ENCODE measurements around the gene AEN.

AEN gene

DNA sequence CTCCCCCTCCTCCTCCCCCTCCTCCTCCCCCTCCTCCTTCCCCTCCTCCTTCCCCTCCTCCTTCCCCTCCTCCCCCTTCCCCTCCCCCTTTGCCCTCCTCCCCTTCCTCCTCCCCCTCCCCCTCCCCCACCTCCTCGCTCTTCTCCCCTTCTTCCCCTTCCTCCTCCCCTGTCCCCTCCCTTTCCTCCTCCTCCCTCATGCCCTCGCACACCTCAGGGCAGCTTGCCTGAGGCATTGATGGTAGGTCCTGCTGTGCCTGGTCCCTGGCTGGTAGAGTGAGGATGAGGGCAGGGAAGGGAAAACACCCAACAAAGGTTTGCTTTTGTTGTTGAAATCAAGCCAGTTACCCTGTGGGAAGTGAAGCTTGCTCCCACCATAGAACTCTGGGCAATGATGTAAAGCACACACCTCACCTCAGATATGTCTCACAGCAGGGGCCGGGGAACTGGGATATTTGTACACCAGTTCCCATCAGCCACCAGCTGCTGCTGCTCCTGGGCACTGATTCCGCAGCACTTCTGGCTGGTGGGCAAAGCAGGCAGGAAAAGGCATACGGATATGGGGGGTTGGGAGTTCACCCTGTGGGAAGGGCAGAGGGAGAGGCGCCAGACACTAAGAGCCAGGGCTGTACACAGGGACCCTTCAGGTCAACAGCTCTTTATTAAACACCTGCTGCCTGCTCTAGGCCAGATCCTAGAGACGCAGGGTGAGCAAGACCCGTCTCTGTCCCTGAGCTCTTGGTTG, 31.5 kb downstream of the AEN start:
- DNase-seq, result no peak

DNA sequence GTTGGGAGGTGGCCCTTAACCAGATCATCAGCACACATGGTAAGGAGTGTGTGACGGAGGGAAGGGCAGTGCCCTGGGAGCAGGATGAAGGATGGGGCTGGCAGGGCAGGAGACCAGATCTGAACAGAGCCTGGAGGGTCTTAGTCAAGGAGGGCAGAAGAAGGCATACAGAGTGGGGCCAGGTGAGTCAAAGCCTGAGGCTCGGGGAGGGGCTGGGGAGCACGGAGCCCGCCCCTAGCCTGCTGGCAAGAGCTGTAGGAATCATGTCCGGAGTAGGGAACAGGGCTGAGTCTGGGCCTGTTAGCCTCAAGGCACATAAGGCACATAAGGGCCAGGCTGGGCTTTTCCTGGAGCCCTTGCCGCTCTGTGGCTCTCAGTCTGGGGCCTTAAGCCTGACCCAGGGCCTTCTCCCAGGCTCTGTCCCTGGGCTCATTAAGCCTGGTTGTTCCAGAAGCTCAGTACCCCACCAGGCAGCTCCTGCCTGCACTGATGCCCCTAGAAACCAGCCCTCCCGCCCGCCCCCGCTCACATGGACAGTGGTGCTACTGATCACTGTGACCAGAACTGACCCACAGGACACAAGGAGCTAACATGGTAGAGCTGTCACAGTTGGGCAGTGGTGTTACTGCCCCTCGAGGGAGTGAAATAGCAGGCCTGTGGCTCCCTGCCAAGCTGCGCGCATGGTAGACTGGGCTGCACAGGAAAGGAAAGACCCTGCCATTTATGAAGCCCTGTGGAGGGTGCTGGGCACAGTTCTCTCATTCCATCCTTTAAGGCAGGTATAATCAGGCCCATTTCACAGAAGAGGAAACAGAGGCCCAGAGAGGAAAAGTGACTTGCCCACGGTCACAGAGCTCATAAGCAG, 32.3 kb downstream of the AEN start:
- no peak for DNase-seq

DNA sequence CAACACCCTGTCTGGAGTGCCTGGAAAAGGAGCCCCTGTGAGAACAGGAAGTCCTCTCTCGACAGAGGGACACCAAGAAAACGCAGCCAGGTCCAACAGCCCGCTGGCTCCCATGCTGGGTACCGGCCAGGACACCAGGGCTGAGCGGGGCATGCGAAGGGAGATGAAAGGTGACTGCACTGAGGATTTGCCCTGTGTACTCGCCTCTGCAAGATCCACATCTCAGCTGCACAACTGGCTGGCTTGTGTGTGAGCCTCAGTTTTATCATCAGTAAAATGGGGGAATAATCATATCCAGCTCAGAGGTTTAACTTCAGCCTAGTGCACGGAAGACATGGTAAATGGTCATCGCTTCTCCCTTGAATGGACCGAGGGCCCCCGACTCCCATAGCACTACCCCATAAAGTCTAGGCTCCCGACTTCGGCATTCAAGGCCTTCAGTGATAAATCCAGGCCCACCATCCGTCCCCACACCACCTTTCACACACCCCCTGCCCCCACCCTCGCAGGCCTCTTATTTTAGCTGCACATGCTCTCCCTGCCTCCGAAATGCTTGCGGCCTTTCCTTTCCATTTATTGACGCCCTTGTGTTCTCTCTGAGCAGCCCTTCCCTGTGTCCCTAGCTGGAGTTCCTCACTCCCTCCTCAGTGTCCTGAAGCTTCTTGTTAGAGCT, 33.4 kb downstream of the AEN start:
- DNase-seq, result no peak

DNA sequence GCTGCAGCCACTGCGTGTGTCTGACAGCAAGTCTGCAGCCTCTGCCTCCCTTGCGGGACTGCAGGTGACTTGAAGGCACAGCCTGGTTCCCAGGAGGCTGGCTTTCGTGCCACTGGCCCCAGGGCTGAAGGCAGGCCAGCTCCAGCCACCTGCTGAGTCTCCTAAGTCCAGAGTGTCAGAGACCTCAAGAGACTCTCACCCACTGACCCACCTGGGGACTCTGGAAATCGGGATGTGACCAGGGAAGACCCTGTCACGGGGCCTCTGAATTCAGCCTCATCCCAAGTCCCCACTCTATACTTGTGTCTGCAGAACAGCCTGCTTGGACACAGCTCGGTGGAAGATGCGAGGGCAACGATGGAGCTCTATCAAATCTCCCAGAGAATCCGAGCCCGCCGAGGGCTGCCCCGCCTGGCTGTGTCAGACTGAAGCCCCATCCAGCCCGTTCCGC, 34.0 kb downstream of the AEN start:
- DNase-seq, result no peak

DNA sequence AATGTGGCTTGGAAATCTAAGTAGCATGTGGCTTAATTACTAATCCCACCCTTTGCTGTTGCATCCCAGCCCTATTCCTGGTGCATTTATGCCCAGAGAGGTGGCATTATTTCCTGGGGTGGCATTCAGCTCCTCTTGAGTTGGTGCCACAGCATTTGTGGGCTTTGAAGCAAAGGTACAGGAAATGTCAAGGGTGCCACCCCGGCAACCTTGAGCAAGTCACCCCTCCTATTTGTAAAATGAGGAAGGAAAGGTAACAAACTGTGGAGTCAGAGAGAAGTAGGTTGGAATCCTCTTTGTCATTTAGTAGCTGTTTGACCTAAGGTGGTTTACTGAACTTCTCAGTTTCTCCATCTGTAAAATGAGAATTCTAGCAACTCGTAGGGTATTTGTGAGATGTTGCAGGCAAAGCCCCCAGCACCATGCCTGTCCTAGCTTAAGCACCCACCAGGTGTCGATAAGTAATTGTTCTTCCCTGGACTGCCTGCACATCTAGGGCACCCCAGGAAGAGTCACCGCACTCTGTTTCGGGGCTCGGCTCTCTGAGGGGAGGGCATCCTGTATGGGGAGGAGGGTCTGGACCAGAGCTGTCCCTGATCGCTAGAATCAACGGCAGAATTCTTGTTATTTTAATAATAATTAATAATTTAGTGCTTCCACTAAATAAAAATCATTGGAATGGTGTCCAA, 34.8 kb downstream of the AEN start:
- no peak for DNase-seq

DNA sequence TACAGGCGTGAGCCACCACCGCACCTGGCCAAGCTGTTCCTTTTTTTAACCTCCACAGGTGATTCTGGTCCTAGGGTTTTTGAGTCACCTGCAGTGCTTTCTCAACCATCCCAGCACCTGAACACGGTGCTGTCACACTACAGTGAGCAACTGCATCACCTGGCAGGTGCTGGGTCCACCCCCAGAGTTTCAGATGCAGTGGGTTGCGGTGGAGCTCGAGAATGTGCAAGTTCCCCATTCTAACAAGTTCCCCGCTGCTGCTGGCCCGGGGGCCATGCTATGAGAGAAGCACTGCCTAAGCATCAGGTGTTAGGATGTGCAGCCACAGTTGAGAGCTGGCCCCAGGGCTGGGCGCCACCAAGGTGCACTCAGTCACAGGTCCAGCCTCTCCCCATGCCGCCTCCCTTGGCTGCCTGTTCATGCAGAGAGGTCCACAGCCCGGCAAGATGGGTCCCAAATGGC, 35.7 kb downstream of the AEN start:
- DNase-seq, result no peak

DNA sequence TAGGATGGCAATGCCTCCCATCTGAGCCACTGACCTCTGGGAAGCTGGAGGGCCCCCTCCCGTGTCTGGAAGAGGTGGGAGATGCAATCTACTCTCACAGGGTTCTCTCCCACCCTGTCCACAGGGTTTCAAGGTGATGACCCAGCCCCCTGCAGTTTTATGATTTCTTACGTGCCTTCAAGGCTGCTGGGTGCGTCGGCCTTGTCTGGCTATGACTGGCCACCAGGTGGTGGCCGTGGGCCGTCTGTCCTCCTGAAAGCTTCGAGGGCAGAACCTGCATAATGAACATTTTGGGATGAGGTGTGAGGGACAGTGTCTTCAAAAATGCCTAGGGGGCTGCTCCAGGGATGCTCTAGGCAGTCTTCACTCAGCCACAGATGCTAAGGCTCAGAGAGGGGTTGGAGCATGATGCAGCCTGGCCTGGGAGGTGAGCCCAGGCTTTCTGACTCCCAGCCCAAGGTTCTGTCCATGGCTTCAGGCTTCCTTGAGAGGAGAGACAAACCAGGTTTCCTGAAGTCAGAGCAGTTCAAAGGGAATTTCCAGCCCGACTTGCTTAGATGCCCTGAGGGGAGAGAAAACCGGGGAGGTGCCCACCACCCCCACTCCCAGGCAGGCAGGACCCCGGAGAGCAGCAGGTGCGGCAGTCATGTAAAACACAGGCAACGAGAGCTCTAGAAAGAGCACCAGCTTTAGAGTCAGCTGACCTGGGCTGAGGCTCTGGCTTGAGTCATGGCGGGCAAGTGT, 36.4 kb downstream of the AEN start:
- no peak for DNase-seq

DNA sequence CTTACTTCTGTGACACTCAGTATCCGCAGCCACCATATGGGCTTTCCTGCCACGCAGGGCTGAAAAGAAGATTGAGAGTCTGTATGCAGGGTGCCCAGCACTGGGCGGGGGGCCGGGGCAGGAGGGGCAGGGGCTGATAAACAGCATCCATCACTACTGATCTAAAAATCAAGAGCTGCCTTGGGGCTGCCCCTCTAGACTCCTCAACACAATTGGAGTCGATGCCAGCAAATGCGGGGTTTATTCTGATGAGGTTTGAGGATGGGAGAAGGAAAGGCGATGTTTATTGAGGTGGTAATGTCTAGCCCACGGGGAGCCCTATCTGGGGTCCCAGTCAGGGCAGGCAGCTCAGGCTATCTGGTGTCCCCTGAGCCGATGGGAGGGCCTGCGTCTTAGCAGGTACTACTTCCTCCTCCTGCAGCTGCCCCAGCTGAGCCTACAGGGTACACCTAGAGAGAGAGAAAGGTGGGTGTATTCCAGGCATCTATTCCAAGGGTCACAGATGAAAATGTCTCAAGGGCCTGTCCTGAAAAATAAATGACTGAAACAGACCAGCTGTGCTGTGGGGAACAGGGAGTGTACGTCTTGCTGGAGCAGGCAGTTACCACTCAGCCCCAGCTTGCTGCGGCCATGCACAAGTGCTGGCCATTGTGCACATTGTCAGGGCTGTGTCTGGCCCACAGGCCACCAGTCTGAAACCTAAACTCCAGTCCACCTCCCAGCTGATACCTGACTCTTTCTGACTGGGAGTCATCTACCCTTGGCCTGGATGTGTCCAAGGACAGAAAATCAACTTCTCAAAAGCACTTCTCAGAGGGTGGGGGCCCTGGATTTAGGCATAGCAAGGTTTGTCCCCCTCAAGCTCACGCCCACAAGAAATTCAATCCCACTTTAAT, 37.2 kb downstream of the AEN start:
- no peak for DNase-seq

DNA sequence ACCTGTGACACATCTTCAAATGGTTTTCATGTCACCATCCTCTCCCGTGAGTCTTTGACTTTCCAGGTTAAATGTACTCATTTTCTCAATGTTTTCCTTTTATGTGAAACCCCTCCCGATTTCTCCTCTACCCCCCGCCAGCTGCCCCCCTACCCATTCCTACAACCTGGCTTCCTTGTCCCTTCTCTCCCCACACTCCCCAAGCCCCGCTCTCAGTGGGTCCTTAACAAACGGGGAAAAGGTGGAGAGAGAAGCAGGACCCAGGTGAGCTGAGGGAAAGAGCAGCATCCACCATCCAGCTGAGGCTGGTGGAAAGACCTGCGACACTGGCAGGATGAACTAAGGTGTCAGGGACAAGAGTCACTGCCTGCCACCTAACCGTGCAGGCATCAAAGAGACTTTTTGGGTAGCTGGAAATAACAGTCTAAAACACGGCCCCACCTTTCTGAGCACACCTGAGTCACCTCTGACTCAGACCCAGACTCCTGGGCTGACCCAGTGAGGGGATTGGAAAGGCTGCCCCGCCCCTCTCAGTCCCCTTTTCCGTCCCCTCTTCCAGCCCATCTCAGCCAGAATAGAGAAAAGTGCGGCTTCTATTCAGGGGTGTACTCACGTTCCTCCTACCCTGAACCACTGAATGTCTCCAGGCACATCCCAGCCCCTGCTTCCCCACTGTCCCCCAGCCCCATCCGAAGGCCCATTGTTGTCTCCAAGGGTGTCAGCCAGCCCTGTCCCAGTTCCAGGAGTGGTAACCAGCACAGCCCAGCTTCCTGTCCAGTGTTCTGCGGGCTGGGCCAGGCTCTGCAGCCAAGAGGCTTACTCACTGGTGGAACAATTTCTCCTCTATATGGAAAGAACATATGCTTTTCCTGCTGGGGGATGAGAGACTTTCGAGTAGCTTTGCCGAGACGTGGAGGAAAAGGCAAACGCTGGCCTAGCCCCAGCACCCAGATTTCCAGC, 38.1 kb downstream of the AEN start:
- no peak for DNase-seq

DNA sequence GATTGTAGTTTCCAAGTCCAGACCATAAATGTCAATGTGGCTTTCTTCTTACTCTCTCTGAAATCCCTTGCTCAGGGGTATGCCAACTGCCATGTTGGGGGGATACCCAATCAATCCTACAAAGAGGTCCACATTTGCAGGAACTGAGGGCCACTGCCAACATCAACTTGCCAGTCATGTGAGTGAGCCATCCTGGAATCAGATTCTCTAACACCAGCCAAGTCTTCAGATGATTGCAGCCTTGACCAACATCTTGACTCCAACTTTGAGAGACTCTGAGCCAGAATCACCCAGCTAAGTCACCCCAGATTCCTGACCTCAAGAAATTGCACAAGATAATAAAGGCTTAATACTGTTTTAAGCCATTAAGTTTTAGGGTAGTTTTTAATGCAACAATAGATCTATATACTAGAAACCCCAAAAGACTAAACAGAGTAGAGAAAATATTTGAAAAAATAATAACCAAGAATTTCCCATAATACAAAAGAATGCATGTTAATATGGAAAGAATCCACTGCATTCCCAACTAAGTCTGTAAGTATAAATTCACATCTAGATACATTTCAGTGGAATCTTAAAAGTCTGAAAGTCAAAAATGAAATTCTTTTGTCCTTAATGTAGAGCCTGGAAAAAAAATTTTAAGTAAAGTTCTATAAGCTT, 40.0 kb downstream of the AEN start:
- no peak for DNase-seq

DNA sequence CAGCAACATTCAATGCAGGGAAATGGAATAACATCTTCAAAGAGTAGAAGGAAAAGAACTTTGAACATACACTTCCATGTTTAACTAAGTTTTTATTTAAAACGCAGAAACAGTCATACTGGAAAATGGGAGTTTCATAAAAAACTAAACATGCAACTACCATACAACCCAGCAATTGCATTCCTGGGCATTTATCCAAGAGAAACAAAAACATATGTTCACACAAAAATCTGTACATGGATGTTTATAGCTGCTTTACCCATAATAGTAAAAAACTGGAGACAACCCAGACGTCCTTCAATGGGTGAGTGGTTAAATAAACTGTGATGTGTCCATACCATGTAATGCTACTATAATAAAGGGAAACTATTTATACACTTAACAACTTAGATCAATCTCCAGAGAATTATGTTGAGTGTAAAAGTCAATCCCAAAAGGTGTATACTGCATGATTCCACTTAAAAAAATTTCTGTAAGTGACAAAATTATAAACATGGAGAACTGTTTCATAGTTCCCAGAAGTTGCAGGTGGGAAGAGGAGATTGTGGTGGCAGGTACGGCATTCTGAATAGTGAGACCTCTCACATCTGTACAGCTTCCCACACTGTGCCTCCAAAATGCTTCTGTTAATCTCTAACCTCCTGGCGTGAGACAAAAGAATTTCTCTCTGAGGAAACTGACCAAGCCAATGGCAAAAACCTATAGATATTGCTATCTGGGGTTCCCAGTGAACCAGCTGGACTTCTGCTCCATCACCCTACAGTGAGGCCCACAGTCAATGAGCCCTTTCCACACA, 40.8 kb downstream of the AEN start:
- no peak for DNase-seq

DNA sequence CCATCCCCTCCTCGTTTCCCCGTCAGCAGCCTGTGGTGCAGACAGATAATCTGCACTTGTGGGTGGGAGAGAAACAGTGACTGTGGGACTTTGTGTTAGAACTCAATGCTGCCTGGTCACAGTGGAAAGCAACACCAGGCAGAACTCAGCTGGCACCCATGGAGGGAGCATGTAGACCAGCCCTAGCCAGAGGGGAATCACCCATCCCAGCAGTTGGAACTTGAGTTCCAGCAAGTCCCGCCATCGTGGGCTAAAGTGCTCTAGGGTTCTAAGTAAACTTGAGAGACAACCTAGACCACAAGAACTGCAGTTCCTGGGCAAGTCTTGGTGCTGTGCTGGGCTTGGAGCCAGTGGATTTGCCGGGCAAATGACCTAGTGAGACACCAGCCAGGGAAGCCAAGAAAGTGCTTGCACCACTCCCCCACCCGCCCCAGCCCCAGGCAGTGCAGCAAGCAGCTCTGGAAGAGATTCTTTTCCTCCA, 42.0 kb downstream of the AEN start:
- no peak for DNase-seq

DNA sequence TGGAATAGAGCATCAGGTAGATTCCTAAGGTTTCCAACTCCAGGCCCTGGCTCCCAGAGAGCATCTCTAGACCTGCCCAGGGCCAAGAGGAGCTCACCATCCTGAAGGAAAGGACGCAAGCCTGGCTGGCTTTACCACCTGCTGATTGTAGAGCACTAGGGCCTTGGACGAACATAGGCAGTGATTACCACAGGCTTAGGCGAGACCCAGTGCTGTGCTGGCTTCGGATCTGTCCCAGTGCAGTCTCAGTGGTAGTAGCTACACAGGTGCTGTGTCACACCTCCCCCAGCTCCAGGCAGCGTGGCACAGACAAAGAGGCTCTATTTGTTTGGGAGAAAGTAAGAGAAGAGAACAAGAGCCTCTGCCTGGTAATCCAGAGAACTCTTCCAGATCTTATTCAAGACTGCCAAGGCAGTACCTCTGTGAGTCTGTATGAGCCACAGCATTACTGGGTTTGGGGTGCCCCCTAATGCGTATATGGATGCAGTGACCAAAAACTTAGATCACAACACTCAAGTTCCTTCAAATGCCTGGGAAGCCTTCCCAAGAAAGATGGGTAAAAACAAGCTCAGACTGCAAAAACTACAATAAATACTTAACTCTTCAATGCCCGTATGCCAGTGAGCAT, 43.1 kb downstream of the AEN start:
- no peak for DNase-seq

DNA sequence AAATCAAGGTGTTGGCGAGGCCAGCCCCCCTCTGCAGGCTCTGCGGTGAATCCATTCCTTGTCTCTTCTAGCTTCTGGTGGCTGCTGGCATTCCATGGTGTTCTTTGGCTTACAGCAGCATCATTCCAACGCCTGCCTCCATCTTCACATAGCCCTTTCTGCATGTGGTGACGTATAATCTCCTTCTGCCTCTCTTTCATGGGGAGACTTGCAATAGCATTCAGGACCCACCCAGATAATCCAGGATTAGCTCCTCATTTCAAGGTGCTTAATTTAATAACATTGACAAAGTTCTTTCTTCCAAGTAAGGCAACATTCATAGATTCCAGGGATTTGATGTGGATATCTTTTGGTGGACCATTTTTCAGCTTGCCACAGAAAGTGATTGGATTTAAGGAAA, 53.5 kb downstream of the AEN start:
- DNase-seq, result no peak

DNA sequence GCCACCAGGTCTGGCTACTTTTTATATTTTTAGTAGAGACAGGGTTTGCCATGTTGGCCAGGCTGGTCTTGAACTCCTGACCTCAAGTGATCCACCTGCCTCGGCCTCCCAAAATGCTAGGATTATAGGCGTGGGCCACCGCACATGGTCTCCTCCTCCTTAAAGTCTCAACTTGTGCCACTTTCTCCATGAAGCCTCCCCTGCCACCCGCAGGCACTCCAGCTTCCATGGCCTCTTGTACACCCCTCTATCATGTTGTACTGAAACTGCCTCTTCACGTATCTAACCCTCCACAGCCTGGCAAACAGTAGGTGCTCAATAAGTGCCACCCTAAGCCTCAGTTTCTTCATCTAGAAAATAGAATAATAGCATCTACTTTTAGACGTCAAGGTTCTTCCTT, 57.6 kb downstream of the AEN start:
- no peak for DNase-seq

DNA sequence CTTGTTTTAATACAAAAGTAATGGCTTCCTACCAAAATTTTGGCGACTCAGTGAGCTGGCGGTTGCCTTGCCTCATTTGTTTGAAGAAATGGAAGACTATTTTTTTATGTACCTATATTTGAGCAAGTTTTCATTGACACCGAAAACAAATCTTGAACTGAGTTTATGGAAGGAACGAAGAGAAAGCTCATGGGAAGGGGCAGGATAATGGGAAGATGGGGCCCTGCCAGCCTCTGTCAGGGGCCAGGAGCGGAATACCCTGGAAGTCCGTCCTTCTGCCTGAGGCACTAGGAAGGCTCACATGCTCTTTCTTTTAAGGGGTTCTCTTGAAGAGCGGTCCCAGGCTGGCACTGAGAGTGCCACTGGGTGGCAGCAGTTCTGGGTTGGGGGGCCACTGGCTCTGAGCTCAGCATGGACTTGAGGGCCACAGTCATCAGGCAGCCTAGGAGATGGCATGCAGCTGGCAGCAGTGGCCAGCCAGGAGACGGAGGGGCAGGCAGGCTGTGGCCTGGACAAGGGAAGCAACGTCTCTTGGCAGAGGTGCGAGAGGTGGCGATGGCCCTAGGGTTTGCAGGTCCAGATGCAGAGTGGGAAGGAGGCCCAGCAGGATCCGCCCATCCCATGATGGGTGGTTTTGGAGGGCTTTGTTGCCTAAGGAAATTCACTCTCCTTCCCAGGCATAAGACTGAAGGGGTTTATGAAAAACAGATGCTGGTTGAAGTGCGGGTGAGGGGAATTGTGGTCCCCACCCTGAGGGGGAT, 59.3 kb downstream of the AEN start:
- no peak for DNase-seq

DNA sequence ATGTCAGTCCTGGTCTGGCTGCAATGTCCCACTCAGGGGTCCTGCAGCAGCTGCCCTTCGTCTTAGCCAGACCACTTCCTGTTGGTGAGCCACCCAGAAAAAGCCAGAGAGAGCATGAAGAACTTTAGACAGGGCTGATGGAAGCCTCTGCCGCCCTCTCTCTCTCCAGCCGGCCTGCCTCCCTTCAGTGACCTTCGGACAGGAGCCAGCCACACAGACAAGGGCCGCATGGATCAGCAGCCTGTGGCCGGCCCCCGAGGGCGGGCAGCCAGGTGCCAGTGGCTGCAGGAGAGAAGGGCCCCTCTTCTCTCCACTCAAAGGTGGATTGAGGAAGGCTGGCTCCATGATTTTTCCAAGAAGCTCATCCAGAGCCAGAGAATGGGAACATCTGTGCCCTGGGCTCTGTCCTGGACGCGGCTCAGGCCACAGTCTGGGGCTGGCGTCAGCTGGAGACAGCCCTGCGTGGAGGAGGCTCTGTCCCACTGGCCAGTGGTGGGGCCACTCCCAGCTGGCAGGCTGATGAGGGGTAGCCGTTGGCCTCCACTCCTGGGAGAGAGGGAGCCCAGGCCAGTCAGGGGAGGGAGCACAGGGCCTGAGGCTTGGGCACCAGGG, 60.6 kb downstream of the AEN start:
- no peak for DNase-seq

Measured in NCI-H187 treated with DMSO at 0.1 percent for 48 hours (cell line).